HG02759 (cell line): ENCODE data around the gene POFUT2.
"Not testable (repeated sequence)": the region's sequence is repeated elsewhere in the genome, so short reads cannot be mapped to it uniquely, and the experiment has no call there.

Experiments used
- ATAC-seq: cut with Tn5 transposase; IDR thresholded peaks from one replicate; pipeline ENCODE4 v1.9.1; 2021; ENCODE audit warnings: mild to moderate bottlenecking, moderate library complexity; ENCODE audit not compliant: unreplicated experiment

Gene POFUT2

GRCh38 chr21:45313015-45313414, 25.3 kb upstream of the POFUT2 start:
- ATAC-seq, result no peak

GRCh38 chr21:45312296-45312695, 24.6 kb upstream of the POFUT2 start:
- ATAC-seq, result no peak

GRCh38 chr21:45310459-45310858, 22.8 kb upstream of the POFUT2 start:
- no peak for ATAC-seq

- ATAC-seq, result no peak
Observed at GRCh38 chr21:45309987-45310381, 22.3 kb upstream of the POFUT2 start.

- ATAC-seq, result no peak
Observed at GRCh38 chr21:45309069-45309986, 21.6 kb upstream of the POFUT2 start.

- ATAC-seq, result no peak
Observed at GRCh38 chr21:45308194-45309068, 20.7 kb upstream of the POFUT2 start.

GRCh38 chr21:45307597-45308158, 20.0 kb upstream of the POFUT2 start:
- not testable (repeated sequence) for ATAC-seq

- ATAC-seq, result no peak
Observed at GRCh38 chr21:45306832-45307571, 19.3 kb upstream of the POFUT2 start.

GRCh38 chr21:45306453-45306831, 18.7 kb upstream of the POFUT2 start:
- ATAC-seq, result no peak

GRCh38 chr21:45305836-45306235, 18.1 kb upstream of the POFUT2 start:
- ATAC-seq, result no peak

GRCh38 chr21:45304945-45305344, 17.2 kb upstream of the POFUT2 start:
- ATAC-seq, result no peak

GRCh38 chr21:45304476-45304830, 16.8 kb upstream of the POFUT2 start:
- no peak for ATAC-seq

GRCh38 chr21:45303751-45304475, 16.2 kb upstream of the POFUT2 start:
- no peak for ATAC-seq

GRCh38 chr21:45303091-45303615, 15.5 kb upstream of the POFUT2 start:
- no peak for ATAC-seq

GRCh38 chr21:45302082-45303061, 14.7 kb upstream of the POFUT2 start:
- no peak for ATAC-seq

- ATAC-seq, result no peak
Observed at GRCh38 chr21:45301521-45302081, 13.9 kb upstream of the POFUT2 start.

GRCh38 chr21:45300786-45301520, 13.3 kb upstream of the POFUT2 start:
- no peak for ATAC-seq
